WTC11 (cell line): Measurements from ENCODE around the gene USP11.

ENCODE experiments used
- IRF2 ChIP-seq: sonication (generic); formaldehyde crosslinking; IDR thresholded peaks from 2 replicates; pipeline ENCODE4 v1.8.0; 2022; ENCODE audit warnings: low read depth, missing genetic modification reagents, borderline replicate concordance
- JUN ChIP-seq: sonication (generic); formaldehyde crosslinking; IDR thresholded peaks from 2 replicates; pipeline ENCODE4 v1.8.0; 2023; ENCODE audit warnings: mild to moderate bottlenecking, missing genetic modification reagents
- STAT6 ChIP-seq: sonication (generic); formaldehyde crosslinking; conservative IDR thresholded peaks from 2 replicates; pipeline ENCODE4 v1.8.1; 2023; ENCODE audit warnings: mild to moderate bottlenecking, low read depth, missing genetic modification reagents, moderate library complexity
- TCF7 ChIP-seq: sonication (generic); formaldehyde crosslinking; IDR thresholded peaks from 2 replicates; pipeline ENCODE4 v1.8.0; 2022; ENCODE audit warnings: mild to moderate bottlenecking, low read depth, missing genetic modification reagents, moderate library complexity
- TF ChIP-seq, protein P1 (sequence below): sonication (generic); formaldehyde crosslinking; IDR thresholded peaks from 2 replicates; pipeline ENCODE4 v1.8.1; 2023; ENCODE audit warnings: mild to moderate bottlenecking, missing genetic modification reagents, moderate library complexity
- TF ChIP-seq, protein P2 (sequence below): fragments of 200-600 bp; IDR thresholded peaks from 2 replicates; pipeline ENCODE4 v1.8.0; 2022; ENCODE audit warnings: antibody characterized with exemption

DNA sequence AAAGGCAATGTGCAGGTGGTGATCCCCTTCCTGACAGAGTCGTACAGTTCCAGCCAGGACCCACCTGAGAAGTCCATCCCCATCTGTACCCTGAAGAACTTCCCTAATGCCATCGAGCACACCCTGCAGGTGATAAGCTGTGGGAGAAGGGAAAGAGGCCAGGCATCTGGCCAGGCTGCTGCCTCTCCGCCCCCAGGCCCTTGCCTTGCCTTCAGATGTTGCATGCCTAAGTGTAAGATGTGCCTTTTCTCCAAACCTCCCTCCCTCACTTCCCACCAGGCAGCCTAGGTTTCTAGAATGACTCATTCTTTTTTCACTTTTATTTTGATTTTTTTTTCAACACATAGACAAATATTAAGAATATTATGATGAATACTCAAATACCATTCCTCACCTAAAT is 26.5 kb upstream of the USP11 start:
- TF ChIP-seq JUN (no peak), STAT6 (CRISPR knock-in tag) (no peak), IRF2 (no peak), TCF7 (CRISPR knock-in tag) (no peak)
- TF ChIP-seq, protein P1, sequence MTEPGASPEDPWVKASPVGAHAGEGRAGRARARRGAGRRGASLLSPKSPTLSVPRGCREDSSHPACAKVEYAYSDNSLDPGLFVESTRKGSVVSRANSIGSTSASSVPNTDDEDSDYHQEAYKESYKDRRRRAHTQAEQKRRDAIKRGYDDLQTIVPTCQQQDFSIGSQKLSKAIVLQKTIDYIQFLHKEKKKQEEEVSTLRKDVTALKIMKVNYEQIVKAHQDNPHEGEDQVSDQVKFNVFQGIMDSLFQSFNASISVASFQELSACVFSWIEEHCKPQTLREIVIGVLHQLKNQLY, result no peak
- TF ChIP-seq, protein P2, sequence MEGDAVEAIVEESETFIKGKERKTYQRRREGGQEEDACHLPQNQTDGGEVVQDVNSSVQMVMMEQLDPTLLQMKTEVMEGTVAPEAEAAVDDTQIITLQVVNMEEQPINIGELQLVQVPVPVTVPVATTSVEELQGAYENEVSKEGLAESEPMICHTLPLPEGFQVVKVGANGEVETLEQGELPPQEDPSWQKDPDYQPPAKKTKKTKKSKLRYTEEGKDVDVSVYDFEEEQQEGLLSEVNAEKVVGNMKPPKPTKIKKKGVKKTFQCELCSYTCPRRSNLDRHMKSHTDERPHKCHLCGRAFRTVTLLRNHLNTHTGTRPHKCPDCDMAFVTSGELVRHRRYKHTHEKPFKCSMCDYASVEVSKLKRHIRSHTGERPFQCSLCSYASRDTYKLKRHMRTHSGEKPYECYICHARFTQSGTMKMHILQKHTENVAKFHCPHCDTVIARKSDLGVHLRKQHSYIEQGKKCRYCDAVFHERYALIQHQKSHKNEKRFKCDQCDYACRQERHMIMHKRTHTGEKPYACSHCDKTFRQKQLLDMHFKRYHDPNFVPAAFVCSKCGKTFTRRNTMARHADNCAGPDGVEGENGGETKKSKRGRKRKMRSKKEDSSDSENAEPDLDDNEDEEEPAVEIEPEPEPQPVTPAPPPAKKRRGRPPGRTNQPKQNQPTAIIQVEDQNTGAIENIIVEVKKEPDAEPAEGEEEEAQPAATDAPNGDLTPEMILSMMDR, result no peak
